T-cell (primary cell): ENCODE measurements around the gene ITPKA. TPM values are rescaled to one million over a fixed set of nuclear protein-coding genes. Genes with fewer than 3 reads are reported as not detected.

Experiments
- total RNA-seq, 35 experiments: library from RNA in 6 of 35; stranded (reverse) in 6 of 35; fragments of 120-200 nt in 1 of 35; gene quantifications; one replicate each; pipeline versions ENCODE4 v1.2.1 to v1.2.4 and lab custom pipeline; 2013 to 2026

Gene ITPKA
- total RNA-seq, 5 donors from 2014 or later (not counting 1 experiment from before 2014, with no cell fraction given), result 0.38 TPM; not detected in 4

Other genes starting within 250 kb of the ITPKA start
- gene OIP5, start 161.3 kb upstream of the ITPKA start, total RNA-seq, result under 1 TPM in 3 of 5 donors, not detected in 2; 0.58 to 0.82 (median 0.70) TPM
- gene NUSAP1, start 161.0 kb upstream of the ITPKA start, total RNA-seq, result 1 to 10 TPM; 5.4 to 9.4 (median 7.0) TPM
- 10 to 100 TPM in 3 of 5 donors, 1 to 10 TPM in 2; 5.5 to 13.7 (median 12.7) TPM for gene NDUFAF1, start 91.4 kb upstream of the ITPKA start, total RNA-seq
- gene RTF1, start 76.8 kb upstream of the ITPKA start, total RNA-seq, result 10 to 100 TPM; 30.6 to 45.9 (median 37.5) TPM
- 10 to 100 TPM in 1 of 5 donors, 1 to 10 TPM in 4; 2.0 to 14.3 (median 6.8) TPM for gene LTK, start 20.0 kb downstream of the ITPKA start, total RNA-seq
- 10 to 100 TPM; 33.5 to 57.8 (median 53.2) TPM for gene RPAP1, start 50.4 kb downstream of the ITPKA start, total RNA-seq
- gene TYRO3, start 65.3 kb downstream of the ITPKA start, total RNA-seq, result 1 to 10 TPM in 1 of 5 donors, under 1 TPM in 3, not detected in 1; 0.62 to 1.5 (median 0.78) TPM
- gene MGA, start 166.5 kb downstream of the ITPKA start, total RNA-seq, result 10 to 100 TPM; 49.7 to 58.7 (median 54.7) TPM